Right lobe of liver (tissue), 6 donors: ENCODE data around the gene STK32B. TPM values are rescaled to one million over a fixed set of nuclear protein-coding genes. Genes with fewer than 3 reads are reported as not detected.
A peak's percentile ranks its signal among the peaks of the same experiment; 100 is the strongest.

ENCODE experiments used
- ATAC-seq, 4 donors: fragments of 200-7000 bp; cut with Tn5 transposase; one replicate each; pipeline ENCODE4 v1.9.1; 2020; ENCODE audit warnings: mild to moderate bottlenecking in 4 of 4, moderate library complexity in 4 of 4
- DNase-seq, 3 donors: peaks; one replicate each; pipeline ENCODE4 v3.0.0-alpha.2; 2020
- H3K27ac ChIP-seq, 3 donors: fragments of 200-600 bp; one replicate each; pipeline ENCODE4 v1.8.0; 2022
- H3K27me3 ChIP-seq, 2 donors: fragments of 200-600 bp; one replicate each; pipeline ENCODE4 v1.8.0; 2022
- H3K36me3 ChIP-seq, 4 donors: fragments of 200-600 bp; sonication (generic) in 1 of 4; one replicate each; pipeline versions ENCODE4 v1.5.1 to v1.8.0; 2017 to 2022; ENCODE audit warnings: control low read depth in 1 of 4
- H3K4me1 ChIP-seq, 4 donors: fragments of 200-600 bp; sonication (generic) in 1 of 4; one replicate each; pipeline versions ENCODE4 v1.5.1 to v1.8.0; 2017 to 2022; ENCODE audit warnings: control low read depth in 1 of 4
- H3K4me3 ChIP-seq, 3 donors: fragments of 200-600 bp; one replicate each; pipeline ENCODE4 v1.8.0; 2022
- H3K9me3 ChIP-seq, 4 donors: fragments of 200-600 bp; sonication (generic) in 1 of 4; one replicate each; pipeline versions ENCODE4 v1.5.1 to v1.8.0; 2017 to 2022; ENCODE audit warnings: control low read depth in 1 of 4
- CTCF ChIP-seq, 4 donors: fragments of 200-600 bp in 3 of 4; fragments of 450-650 bp in 1 of 4; IDR thresholded peaks; one replicate each; pipeline versions ENCODE4 v1.5.1 to v1.8.0; 2016 to 2022; ENCODE audit warnings: antibody characterized with exemption in 4 of 4, mild to moderate bottlenecking in 2 of 4
- POLR2A ChIP-seq: fragments of 450-650 bp; IDR thresholded peaks from one replicate; pipeline ENCODE4 v1.6.1; 2017; ENCODE audit warnings: antibody characterized with exemption, mild to moderate bottlenecking
- WGBS: methylation state at CpG from one replicate; pipeline ENCODE4 v1.1.6; 2018; ENCODE audit warnings: low coverage, low lambda C conversion rate; ENCODE audit not compliant: insufficient coverage; ENCODE audit errors: missing lambda C conversion rate; 5-methylcytosine and 5-hydroxymethylcytosine counted together
- intact Hi-C, 2 donors: fragments of 100-400 bp; cut with DNase I; formaldehyde crosslinking; loops; one replicate each; pipeline versions ENCODE4 v1.11.2 to v1.14.1; 2022
- total RNA-seq, 6 experiments: library from RNA; depleted of rRNA in 2 of 6; stranded (reverse); fragments of >200 nt in 2 of 6; fragmentation: NEBNext Ultra II Directional in 3 of 6; extraction: Animal tissue kit (Norgen Biotek cat#: 25700) in 3 of 6; gene quantifications; one replicate each; pipeline versions ENCODE4 v1.1.0 to v1.2.4, GENCODE V29; 2016 to 2023
- donor health status: DM: no; HTN: yes; CAD: no.
- donor health status: DM: no; HTN: no; CAD: no.
- donor health status: DM: no; HTN: no; CAD: no.
- donor health status: DM: no; HTN: yes; CAD: no.
- donor health status: DM: no; HTN: yes; CAD: no.

The STK32B gene
- total RNA-seq, 6 experiments from 2014 or later = 0.05 to 0.07 TPM; not detected in 4

DNA sequence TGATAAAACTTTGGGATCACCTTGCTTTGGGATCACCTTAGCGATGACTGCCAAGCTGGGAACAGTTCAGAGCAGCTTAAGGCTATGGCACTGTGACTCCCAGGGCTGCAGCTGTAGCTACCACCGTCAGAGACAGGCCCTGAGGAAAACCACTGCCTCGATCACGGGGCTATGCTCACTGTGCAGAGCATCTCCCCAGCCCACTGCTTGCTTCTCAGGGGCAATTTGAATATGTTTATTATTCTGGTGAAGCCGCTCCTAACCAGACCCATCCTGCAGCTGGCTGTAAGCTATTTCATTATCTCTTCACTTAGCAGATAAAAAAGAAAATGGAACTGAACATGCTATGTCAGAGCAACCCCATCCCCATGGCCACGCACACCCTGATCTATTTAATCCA is 328.6 kb downstream of the STK32B start:
- intact Hi-C loops = no loop called here
- Histone ChIP-seq H3K27me3 (no peaks in the 10 kb centered on the region), H3K36me3 (no peaks in the 10 kb centered on the region), H3K4me3 (no peak overlapping the region), H3K4me1 (no peaks in the 10 kb centered on the region), H3K27ac (no peak overlapping the region), H3K9me3 (no peaks in the 10 kb centered on the region)
- DNase-seq (no peak), ATAC-seq (no peak)
- TF ChIP-seq POLR2A = no peak
- no peak for TF ChIP-seq CTCF (IDR thresholded peaks at IDR 0.05)
- 58% methylated on average over 4 of the region's 6 CpGs for WGBS

DNA sequence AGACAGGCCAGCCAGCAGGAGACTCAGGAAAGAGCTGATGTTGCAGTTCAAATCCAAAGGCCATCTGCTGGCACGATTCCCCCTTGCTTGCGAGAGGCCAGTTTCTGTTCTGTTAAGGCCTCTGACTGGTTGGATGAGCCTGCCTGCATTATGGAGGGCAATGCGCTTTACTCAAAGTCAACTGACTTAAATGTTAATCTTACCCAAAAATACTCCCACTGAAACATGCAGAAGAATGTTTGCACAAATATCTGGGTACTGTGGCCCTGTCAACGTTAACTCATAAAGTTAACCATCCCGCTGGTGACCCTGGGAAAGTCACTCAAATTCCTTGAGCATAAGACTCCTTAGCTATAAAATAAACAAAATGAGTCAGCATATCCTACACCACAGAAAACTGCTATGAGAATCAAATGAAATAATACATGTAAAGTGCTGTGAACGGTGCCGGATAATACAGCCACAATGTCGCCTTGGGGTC is 330.7 kb downstream of the STK32B start:
- intact Hi-C loops = no loop called here
- DNase-seq = no peak
- ATAC-seq = no peak
- Histone ChIP-seq H3K27me3 (no peaks in the 10 kb centered on the region), H3K4me3 (no peak overlapping the region), H3K9me3 (no peaks in the 10 kb centered on the region), H3K27ac (no peak overlapping the region), H3K4me1 (no peaks in the 10 kb centered on the region), H3K36me3 (no peaks in the 10 kb centered on the region)
- WGBS = 79% methylated on average over 8 of the region's 8 CpGs
- TF ChIP-seq CTCF (IDR thresholded peaks at IDR 0.05) = no peak
- TF ChIP-seq POLR2A = no peak

DNA sequence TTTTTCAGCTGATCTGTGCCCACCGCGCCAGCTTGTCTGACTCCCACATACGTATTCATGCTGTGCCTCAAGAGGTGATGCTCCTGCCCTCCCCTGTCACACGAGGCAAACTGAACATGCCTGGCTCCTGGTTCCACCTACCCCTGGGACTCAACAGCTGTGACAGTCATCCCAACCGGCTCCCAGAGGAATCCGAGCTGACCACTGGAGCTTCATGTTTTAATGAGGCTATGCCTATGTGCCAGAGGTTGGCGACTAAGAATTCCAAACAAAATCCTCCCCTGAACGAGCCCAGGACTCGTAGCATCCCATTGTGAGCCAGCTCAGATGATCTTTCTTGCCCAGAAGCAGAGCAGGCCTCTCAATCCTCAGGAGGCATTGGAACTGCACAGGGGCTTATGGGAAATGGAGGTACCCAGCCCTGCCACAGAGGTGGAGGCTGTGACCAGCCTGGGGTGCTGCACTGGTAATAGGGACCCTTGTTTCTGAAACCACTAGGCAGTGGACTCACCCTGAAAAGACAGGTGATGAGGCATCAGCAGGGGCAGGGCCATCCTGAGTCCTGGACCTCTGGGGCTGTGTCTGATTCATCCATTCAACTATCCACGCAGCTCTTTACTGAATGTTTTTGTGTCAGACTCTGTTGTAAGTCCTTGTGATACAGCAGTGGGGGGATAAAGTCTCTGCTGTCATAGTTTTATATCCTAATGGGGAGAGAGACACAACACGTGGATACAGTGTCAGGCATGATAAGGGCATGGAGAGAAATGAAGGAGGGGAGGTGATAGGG is 332.1 kb downstream of the STK32B start:
- H3K9me3 ChIP-seq = no peaks in the 10 kb centered on the region
- intact Hi-C loops = no loop called here

DNA sequence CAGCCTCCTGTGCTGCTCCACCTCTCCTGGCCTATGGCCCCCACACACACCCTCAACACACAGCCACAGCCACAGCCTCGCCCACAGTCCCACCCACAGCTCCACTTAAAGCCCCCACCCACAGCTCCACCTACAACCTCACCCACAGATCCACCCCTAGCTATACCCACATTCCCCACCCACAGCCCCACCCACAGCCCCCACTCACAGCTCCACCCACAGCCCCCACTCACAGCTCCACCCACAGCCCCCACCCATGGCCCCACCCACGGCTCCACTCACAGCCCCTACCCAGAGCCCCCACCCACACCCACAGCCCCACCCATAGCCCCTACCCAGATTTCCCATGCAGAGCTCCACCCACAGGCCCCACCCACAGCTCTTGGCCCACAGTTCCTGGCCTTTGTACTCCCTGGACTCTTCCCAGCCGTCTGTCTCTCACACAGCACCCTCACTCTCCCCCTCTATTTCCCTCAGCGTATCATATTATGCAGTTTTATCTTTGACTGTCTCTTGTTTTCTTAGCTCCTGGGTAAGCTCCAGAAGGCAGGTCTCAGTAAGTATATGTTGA is 334.5 kb downstream of the STK32B start:
- WGBS = 21% methylated on average over 4 of the region's 4 CpGs
- intact Hi-C loops = no loop called here
- H3K27me3 ChIP-seq = no peaks in the 10 kb centered on the region
- no peak overlapping the region for H3K4me3 ChIP-seq
- no peak overlapping the region for H3K27ac ChIP-seq
- no peaks in the 10 kb centered on the region for H3K4me1 ChIP-seq
- ATAC-seq (peak; percentile 47 to 63 (median 56)), DNase-seq (no peak)
- H3K9me3 ChIP-seq = no peaks in the 10 kb centered on the region
- TF ChIP-seq POLR2A (no peak), CTCF (IDR thresholded peaks at IDR 0.05) (no peak)
- no peaks in the 10 kb centered on the region for H3K36me3 ChIP-seq

More for the DNA sequence above, 332.1 kb downstream of the STK32B start:
- no peaks in the 10 kb centered on the region for H3K4me1 ChIP-seq
- DNase-seq (no peak), ATAC-seq (no peak)
- TF ChIP-seq POLR2A (no peak), CTCF (IDR thresholded peaks at IDR 0.05) (no peak)
- H3K36me3 ChIP-seq = no peaks in the 10 kb centered on the region
- no peak overlapping the region for H3K4me3 ChIP-seq
- no peaks in the 10 kb centered on the region for H3K27me3 ChIP-seq
- WGBS = 27% methylated on average over 2 of the region's 11 CpGs
- no peak overlapping the region for H3K27ac ChIP-seq
